K562 (cell line): Measurements from ENCODE around the gene VANGL1. TPM values are rescaled to one million over a fixed set of nuclear protein-coding genes. Genes with fewer than 3 reads are reported as not detected.
A peak's percentile ranks its signal among the peaks of the same experiment; 100 is the strongest.

Source experiments
- ATAC-seq: fragments of 200-7000 bp; cut with Tn5 transposase; 3 replicates; pipeline ENCODE4 v1.9.1; 2020; ENCODE audit warnings: moderate library complexity
- BruUV-seq: library from RNA; stranded (reverse); fragments of 400-500 nt; replicated peaks from 2 replicates; lab custom pipeline; 2021; lab: Mats Ljungman, UMichigan
- CTCF ChIA-PET: fragments of 300-600 bp; formaldehyde crosslinking; extraction: SDS; loops from one replicate; lab custom pipeline; 2021; ENCODE audit warnings: low intra/inter-chr PET ratio; lab: Yijun Ruan, JAX
- POLR2A ChIA-PET: fragments of 300-600, 350-650 bp; sonication (Branson Sonifier 250); formaldehyde crosslinking; extraction: SDS; loops from one replicate; lab custom pipeline; 2021; ENCODE audit warnings: antibody characterized with exemption, inconsistent platforms; lab: Yijun Ruan, JAX
- DNase-seq, 4 experiments: peaks; one replicate each; pipeline versions ENCODE4 v3.0.0 to v3.0.0-alpha.2; 2011 to 2018; ENCODE audit warnings: low spot score in 3 of 4, mixed read lengths in 3 of 4; ENCODE audit errors: extremely low read depth in 1 of 4
- FAIRE-seq: peaks from 2 replicates; lab custom pipeline; 2011; peaks lifted over from hg19 to GRCh38; lab: Jason Lieb, UNC
- H2AFZ ChIP-seq: 2 replicates; pipeline ENCODE4 v1.6.0; 2011; ENCODE audit warnings: low read depth, low read length, control low read depth, inconsistent platforms
- H3K27ac ChIP-seq: fragments of 200-600 bp; 3 replicates; pipeline ENCODE4 v1.8.0; 2011; ENCODE audit warnings: low read depth, mild to moderate bottlenecking, control low read depth, inconsistent platforms, low read length, moderate library complexity, mixed read lengths; ENCODE audit errors: extremely low read depth
- H3K27me3 ChIP-seq, 2 experiments: fragments of 300-600 bp in 1 of 2; 2 replicates in 1 of 2; 3 replicates in 1 of 2; pipeline versions ENCODE4 v1.6.0 to v1.8.0; 2011; ENCODE audit warnings: inconsistent platforms in 2 of 2, low read length in 2 of 2, mild to moderate bottlenecking in 1 of 2, mixed read lengths in 1 of 2, moderate library complexity in 1 of 2; ENCODE audit not compliant: control insufficient read depth in 2 of 2, insufficient read depth in 2 of 2
- H3K36me3 ChIP-seq: fragments of 300-600 bp; 3 replicates; pipeline ENCODE4 v1.8.0; 2011; ENCODE audit warnings: mild to moderate bottlenecking, low read length, inconsistent platforms; ENCODE audit not compliant: control insufficient read depth, insufficient read depth
- H3K4me1 ChIP-seq, 2 experiments: fragments of 200-600 bp in 1 of 2; replicated peaks in 1 of 2; 2 replicates in 1 of 2; 3 replicates in 1 of 2; pipeline versions ENCODE4 v1.5.1 to v1.8.0; 2011; ENCODE audit warnings: inconsistent platforms in 2 of 2, low read length in 2 of 2, mild to moderate bottlenecking in 1 of 2, mixed read lengths in 1 of 2, moderate library complexity in 1 of 2; ENCODE audit not compliant: control insufficient read depth in 2 of 2, insufficient read depth in 2 of 2
- H3K4me2 ChIP-seq: 2 replicates; pipeline ENCODE4 v1.6.1; 2011; ENCODE audit warnings: low read length, control low read depth, inconsistent platforms, mixed read lengths; ENCODE audit not compliant: insufficient read depth
- H3K4me3 ChIP-seq: fragments of 200-600 bp; sonication (generic), shearing (Covaris generic); 2 replicates; pipeline ENCODE4 v1.5.1; 2016; ENCODE audit warnings: control low read depth, inconsistent platforms
- H3K79me2 ChIP-seq: fragments of 200-600 bp; 3 replicates; pipeline ENCODE4 v1.8.0; 2011; ENCODE audit warnings: low read length, inconsistent platforms; ENCODE audit not compliant: control insufficient read depth, insufficient read depth
- H3K9ac ChIP-seq, 2 experiments: 2 replicates each; pipeline versions ENCODE4 v1.6.0 to v1.6.1; 2011; ENCODE audit warnings: low read depth in 2 of 2, low read length in 2 of 2, control low read depth in 1 of 2, inconsistent platforms in 1 of 2, mild to moderate bottlenecking in 1 of 2, mixed read lengths in 1 of 2; ENCODE audit not compliant: insufficient read depth in 1 of 2
- H3K9me1 ChIP-seq: one replicate; pipeline ENCODE4 v1.6.0; 2011; ENCODE audit warnings: inconsistent platforms, mild to moderate bottlenecking, low read length, moderate library complexity; ENCODE audit not compliant: control insufficient read depth, insufficient read depth
- H3K9me3 ChIP-seq: replicated peaks from 2 replicates; pipeline ENCODE4 v1.5.1; 2011; ENCODE audit warnings: low read depth, low read length, inconsistent platforms; ENCODE audit not compliant: control insufficient read depth, insufficient read depth
- H4K20me1 ChIP-seq: replicated peaks from 2 replicates; pipeline ENCODE4 v1.6.1; 2011; ENCODE audit warnings: low read length, inconsistent platforms, mixed read lengths; ENCODE audit not compliant: control insufficient read depth, insufficient read depth
- ADNP ChIP-seq: fragments of 200-800 bp; sonication (Bioruptor generic); IDR thresholded peaks from 2 replicates; pipeline ENCODE4 v1.6.1; 2016; ENCODE audit warnings: missing genetic modification characterization, missing compliant biosample characterization
- BCOR ChIP-seq: fragments of 450-650 bp; IDR thresholded peaks from 2 replicates; pipeline ENCODE4 v1.6.1; 2016
- E2F1 ChIP-seq: sonication (generic); formaldehyde crosslinking; IDR thresholded peaks from 2 replicates; pipeline ENCODE4 v1.8.1; 2023; ENCODE audit warnings: mild to moderate bottlenecking, missing genetic modification reagents, moderate library complexity
- E2F5 ChIP-seq: sonication (generic); formaldehyde crosslinking; IDR thresholded peaks from 2 replicates; pipeline ENCODE4 v1.8.0; 2022; ENCODE audit warnings: mild to moderate bottlenecking, missing genetic modification reagents
- GABPA ChIP-seq: fragments of 200-800 bp; sonication (Bioruptor generic); conservative IDR thresholded peaks from 2 replicates; pipeline ENCODE4 v1.6.1; 2016; ENCODE audit warnings: low read depth, missing genetic modification characterization, missing compliant biosample characterization
- HDAC1 ChIP-seq, 2 experiments: fragments of 450-650 bp; IDR thresholded peaks; 2 replicates each; pipeline ENCODE4 v1.6.1; 2016 to 2017; ENCODE audit warnings: inconsistent platforms in 1 of 2, mild to moderate bottlenecking in 1 of 2, moderate library complexity in 1 of 2
- KDM1A ChIP-seq, 2 experiments: fragments of 450-650 bp; IDR thresholded peaks; 2 replicates each; pipeline ENCODE4 v1.6.1; 2016; ENCODE audit warnings: mild to moderate bottlenecking in 2 of 2
- KLF10 ChIP-seq: fragments of 250-450 bp; sonication (Bioruptor Pico); IDR thresholded peaks from 2 replicates; pipeline ENCODE4 v1.6.1; 2021; ENCODE audit warnings: matching md5 sums
- NR2C2 ChIP-seq, 2 experiments: fragments of 200-800 bp in 1 of 2; sonication (Bioruptor generic) in 1 of 2; sonication (generic) in 1 of 2; formaldehyde crosslinking in 1 of 2; IDR thresholded peaks; 2 replicates each; pipeline versions ENCODE4 v1.6.1 to v1.8.0; 2016 to 2022; ENCODE audit warnings: mild to moderate bottlenecking in 1 of 2, missing compliant biosample characterization in 1 of 2, missing genetic modification characterization in 1 of 2, missing genetic modification reagents in 1 of 2
- NR2F6 ChIP-seq: fragments of 450-650 bp; formaldehyde crosslinking; IDR thresholded peaks from 2 replicates; pipeline ENCODE4 v1.4.0; 2020; ENCODE audit warnings: mild to moderate bottlenecking
- OTX1 ChIP-seq: fragments of 450-650 bp; formaldehyde crosslinking; IDR thresholded peaks from 2 replicates; pipeline ENCODE4 v1.4.0; 2022; ENCODE audit warnings: mild to moderate bottlenecking
- RBM25 ChIP-seq: fragments of 200-400 bp; formaldehyde crosslinking; IDR thresholded peaks from 2 replicates; pipeline ENCODE4 v1.6.1; 2018; ENCODE audit warnings: low read length, low read depth, moderate library complexity; ENCODE audit not compliant: severe bottlenecking
- SMARCA5 ChIP-seq: fragments of 450-650 bp; IDR thresholded peaks from 2 replicates; pipeline ENCODE4 v1.6.1; 2016
- SNRNP70 ChIP-seq: fragments of 200-400 bp; formaldehyde crosslinking; optimal IDR thresholded peaks from 2 replicates; pipeline ENCODE3; 2017; ENCODE audit warnings: low read depth, low read length
- SP2 ChIP-seq: IDR thresholded peaks from 2 replicates; pipeline ENCODE4 v1.6.1; 2011; ENCODE audit warnings: mild to moderate bottlenecking, low read depth, low read length, moderate library complexity; ENCODE audit not compliant: poor library complexity, severe bottlenecking; ENCODE audit errors: extremely low read depth
- SPI1 ChIP-seq: IDR thresholded peaks from 2 replicates; pipeline ENCODE4 v1.6.1; 2011; ENCODE audit warnings: low read depth, low read length, control low read depth, borderline replicate concordance
- SRSF7 ChIP-seq: fragments of 200-400 bp; formaldehyde crosslinking; optimal IDR thresholded peaks from 2 replicates; pipeline ENCODE3; 2017; ENCODE audit warnings: mild to moderate bottlenecking, low read depth, low read length
- ZBTB26 ChIP-seq: fragments of 450-650 bp; formaldehyde crosslinking; IDR thresholded peaks from 2 replicates; pipeline ENCODE4 v1.4.0; 2022; ENCODE audit warnings: missing genetic modification characterization
- ZFP36 ChIP-seq: fragments of 150-350 bp; IDR thresholded peaks from 2 replicates; pipeline ENCODE4 v1.6.1; 2018; ENCODE audit warnings: low read length, low read depth; ENCODE audit not compliant: partially characterized antibody
- ZKSCAN3 ChIP-seq: fragments of 250-450 bp; sonication (Bioruptor Pico); IDR thresholded peaks from 2 replicates; pipeline ENCODE4 v1.4.0; 2020
- ZNF282 ChIP-seq: sonication (generic); formaldehyde crosslinking; IDR thresholded peaks from 2 replicates; pipeline ENCODE4 v1.8.1; 2023; ENCODE audit warnings: missing genetic modification reagents
- ZNF324 ChIP-seq: fragments of 250-450 bp; sonication (Bioruptor Pico); IDR thresholded peaks from 2 replicates; pipeline ENCODE4 v1.4.0; 2020; ENCODE audit warnings: mild to moderate bottlenecking
- ZNF507 ChIP-seq: conservative IDR thresholded peaks from 2 replicates; pipeline ENCODE4 v1.6.1; 2017; ENCODE audit warnings: missing genetic modification characterization, missing compliant biosample characterization
- WGBS: fragments of 100-300 bp; shearing (Covaris generic); methylation state at CpG from one replicate; pipeline ENCODE4 v1.1.6; 2016; ENCODE audit warnings: low coverage, mixed read lengths; ENCODE audit not compliant: insufficient coverage; ENCODE audit errors: missing lambda C conversion rate; 5-methylcytosine and 5-hydroxymethylcytosine counted together
- in situ Hi-C: fragments of 300-500 bp; cut with MboI; formaldehyde crosslinking; loops from 4 replicates; pipeline ENCODE4 v1.15.0; 2018; ENCODE audit warnings: inconsistent platforms, mixed read lengths
- intact Hi-C: fragments of 100-400 bp; cut with micrococcal nuclease; formaldehyde crosslinking; loops from 2 replicates; pipeline ENCODE4 v1.14.2; 2022
- polyA plus RNA-seq, 8 experiments: library from polyadenylated mRNA; depleted of rRNA in 4 of 8; stranded (reverse) in 5 of 8; unstranded in 3 of 8; fragments of >200 nt; fragmentation: Nextera tagmentation in 2 of 8; fragmentation: Illumina TruSeq in 1 of 8; extraction: Ambion mirVana in 2 of 8; extraction: Trizol in 1 of 8; gene quantifications; 2 replicates each; pipeline versions ENCODE4 v1.2.1 to v1.2.3, GENCODE V29; 2011 to 2014; ENCODE audit warnings: inconsistent platforms in 1 of 8, missing spikeins in 1 of 8
- total RNA-seq, 7 experiments: library from RNA; depleted of rRNA in 6 of 7; stranded (reverse); fragments of >200 nt in 6 of 7; fragmentation: Illumina TruSeq in 2 of 7; extraction: Trizol in 2 of 7; gene quantifications; 2 replicates each; pipeline versions ENCODE4 v1.2.1 to v1.2.3, GENCODE V29; 2011 to 2021; ENCODE audit warnings: low replicate concordance in 1 of 7

Gene VANGL1
- total and polyA plus RNA-seq, 9 of the 15 experiments (the other 6 are each of a cell fraction or from before 2014, with no cell fraction given): 0.90 to 12.8 (median 9.6) TPM

- Histone ChIP-seq H2AFZ (no peak overlapping the region), H3K9ac (no peak overlapping the region), H3K4me1 (peaks cover 28 to 71% of the 10 kb centered on the region in 2 experiments), H3K4me3 (no peak overlapping the region), H3K27ac (no peak overlapping the region), H3K27me3 (no peaks in the 10 kb centered on the region), H3K79me2 (peaks cover 97% of the 10 kb centered on the region), H3K9me1 (peaks cover 3% of the 10 kb centered on the region), H3K9me3 (no peaks in the 10 kb centered on the region), H3K4me2 (peak overlapping the region; percentile 69; the same call in 1 of the 2 replicates), H4K20me1 (no peaks in the 10 kb centered on the region; the same call in 1 of the 2 replicates), H3K36me3 (peaks cover 25% of the 10 kb centered on the region)
- WGBS: 9% methylated on average over 2 of the region's 2 CpGs
- ChIA-PET POLR2A (interaction anchor here (0.8 kb wide), 1 partner anchor 9 kb away, joined by 3 read pairs; no protein-coding TSS in a partner anchor), CTCF (no interaction called here)
- DNase-seq (peak; percentile 49 to 56 (median 52)), ATAC-seq (peak; percentile 64), FAIRE-seq (no peak)
- in situ Hi-C loops (no loop called here), intact Hi-C loops (no loop called here)
- no TSS peak for BruUV-seq
- TF ChIP-seq NR2F6 (no peak), ZNF282 (CRISPR knock-in tag) (no peak), SP2 (no peak), BCOR (peak; percentile 84), E2F5 (CRISPR knock-in tag) (0 out of 2 replicates have a peak, but pooled peaks have one; percentile 21), KLF10 (CRISPR knock-in tag) (no peak), ZKSCAN3 (CRISPR knock-in tag) (no peak), HDAC1 (IDR thresholded peaks at IDR 0.05) (no peak), SPI1 (0 out of 2 replicates have a peak, but pooled peaks have one; percentile 36), SRSF7 (no peak), OTX1 (CRISPR knock-in tag) (no peak), E2F1 (CRISPR knock-in tag) (no peak), ZBTB26 (CRISPR knock-in tag) (no peak), SMARCA5 (peak; percentile 47; the same call in 1 of the 2 replicates), GABPA (tag) (no peak), KDM1A (IDR thresholded peaks at IDR 0.05) (peak in 1 of 2 experiments; percentile 57; a peak in 2 of 4 replicates), ZNF507 (tag) (no peak), ADNP (no peak), SNRNP70 (no peak), ZNF324 (no peak), NR2C2 (CRISPR knock-in tag; IDR thresholded peaks at IDR 0.05) (no peak), NR2C2 (tag; IDR thresholded peaks at IDR 0.05) (no peak), RBM25 (no peak), ZFP36 (peak; percentile 56)
These were observed 5.7 kb downstream of the VANGL1 start for GRCh38 chr1:115647507-115647906.
